GM18505 (cell line): ENCODE data around the gene BLOC1S3.
"Not testable (repeated sequence)": the region's sequence is repeated elsewhere in the genome, so short reads cannot be mapped to it uniquely, and the experiment has no call there.

Experiments used
- ATAC-seq: cut with Tn5 transposase; IDR thresholded peaks from one replicate; pipeline ENCODE4 v1.9.1; 2021; ENCODE audit not compliant: unreplicated experiment
- POLR2A ChIP-seq: IDR thresholded peaks from 4 replicates; pipeline ENCODE4 v1.6.1; 2011; ENCODE audit warnings: borderline replicate concordance; ENCODE audit not compliant: insufficient read depth, insufficient read length; ENCODE audit errors: extremely low read depth

The BLOC1S3 gene

GRCh38 chr19:45218911-45219743, 40.5 kb downstream of the BLOC1S3 start:
- ATAC-seq = no peak
- no peak for TF ChIP-seq POLR2A

- no peak for TF ChIP-seq POLR2A
- ATAC-seq = no peak
These were observed 44.1 kb downstream of the BLOC1S3 start for GRCh38 chr19:45222724-45223123.

- TF ChIP-seq POLR2A = no peak
- no peak for ATAC-seq
These were observed 45.3 kb downstream of the BLOC1S3 start for GRCh38 chr19:45223879-45224278.

GRCh38 chr19:45224645-45225044, 46.1 kb downstream of the BLOC1S3 start:
- ATAC-seq = no peak
- no peak for TF ChIP-seq POLR2A

- not testable (repeated sequence) for ATAC-seq
These were observed 50.5 kb downstream of the BLOC1S3 start for GRCh38 chr19:45229056-45229455.
